H1 (cell line): ENCODE results near the gene MORN2. TPM values are rescaled to one million over a fixed set of nuclear protein-coding genes. Genes with fewer than 3 reads are reported as not detected.

Experiments
- CTCF ChIA-PET: fragments of 300-600 bp; sonication (Branson Sonifier 250); formaldehyde crosslinking; loops from one replicate; lab custom pipeline; 2021; ENCODE audit not compliant: partially characterized antibody; lab: Charles Lee
- POLR2A ChIA-PET: fragments of 300-600 bp; sonication (Branson Sonifier 250); formaldehyde crosslinking; loops from one replicate; lab custom pipeline; 2021; ENCODE audit warnings: inconsistent platforms; ENCODE audit not compliant: partially characterized antibody; lab: Charles Lee
- DNase-seq, 2 experiments: peaks; one replicate each; pipeline versions ENCODE4 v3.0.0 to v3.0.0-alpha.2; 2010 to 2022; ENCODE audit warnings: low spot score in 2 of 2, low read depth in 1 of 2, mixed read lengths in 1 of 2
- FAIRE-seq: peaks from 2 replicates; lab custom pipeline; 2011; peaks lifted over from hg19 to GRCh38; lab: Jason Lieb, UNC
- H2AFZ ChIP-seq: 2 replicates; pipeline ENCODE4 v1.8.1; 2012; ENCODE audit warnings: low read length, inconsistent platforms
- H2AK5ac ChIP-seq: 2 replicates; pipeline ENCODE4 v1.6.1; 2013; ENCODE audit warnings: low read depth, low read length
- H2BK120ac ChIP-seq: replicated peaks from 2 replicates; pipeline ENCODE3; 2013; ENCODE audit warnings: low read depth, low read length, inconsistent platforms
- H2BK12ac ChIP-seq: 2 replicates; pipeline ENCODE4 v1.6.1; 2013; ENCODE audit warnings: low read depth, low read length
- H2BK15ac ChIP-seq: 2 replicates; pipeline ENCODE4 v1.6.1; 2013; ENCODE audit warnings: low read length
- H2BK20ac ChIP-seq: 2 replicates; pipeline ENCODE4 v1.6.1; 2013; ENCODE audit warnings: low read length
- H2BK5ac ChIP-seq: 2 replicates; pipeline ENCODE4 v1.6.1; 2013; ENCODE audit warnings: low read depth, low read length
- H3K14ac ChIP-seq: 2 replicates; pipeline ENCODE4 v1.6.1; 2013; ENCODE audit warnings: inconsistent platforms; ENCODE audit not compliant: insufficient read length
- H3K18ac ChIP-seq: 2 replicates; pipeline ENCODE4 v1.6.1; 2013; ENCODE audit warnings: low read length; ENCODE audit errors: extremely low read depth
- H3K23ac ChIP-seq: 2 replicates; pipeline ENCODE4 v1.6.1; 2013; ENCODE audit warnings: inconsistent platforms; ENCODE audit not compliant: insufficient read length
- H3K23me2 ChIP-seq: 2 replicates; pipeline ENCODE4 v1.6.1; 2013; ENCODE audit warnings: low read depth, low read length
- H3K27ac ChIP-seq: 2 replicates; pipeline ENCODE4 v1.6.1; 2011; ENCODE audit warnings: low read depth, low read length, inconsistent platforms
- H3K27me3 ChIP-seq, 4 experiments: replicated peaks in 1 of 4; 1 replicate in 1 of 4; 2 replicates in 3 of 4; pipeline versions ENCODE4 v1.6.1 to v1.8.1; 2011 to 2013; ENCODE audit warnings: low read length in 3 of 4, mild to moderate bottlenecking in 3 of 4, inconsistent platforms in 2 of 4, mixed read lengths in 2 of 4, moderate library complexity in 1 of 4; ENCODE audit not compliant: control insufficient read depth in 3 of 4, insufficient read depth in 3 of 4; ENCODE audit errors: extremely low read depth in 1 of 4
- H3K36me3 ChIP-seq, 4 experiments: 2 replicates each; pipeline versions ENCODE4 v1.6.1 to v1.8.1; 2011 to 2013; ENCODE audit warnings: mild to moderate bottlenecking in 4 of 4, low read length in 3 of 4, moderate library complexity in 2 of 4, control low read depth in 1 of 4, inconsistent platforms in 1 of 4; ENCODE audit not compliant: insufficient read depth in 4 of 4, control insufficient read depth in 2 of 4
- H3K4ac ChIP-seq: replicated peaks from 2 replicates; pipeline ENCODE3; 2013; ENCODE audit warnings: low read length, low read depth, mixed read lengths, inconsistent platforms; ENCODE audit not compliant: insufficient read length
- H3K4me1 ChIP-seq, 4 experiments: replicated peaks in 1 of 4; 1 replicate in 1 of 4; 2 replicates in 3 of 4; pipeline versions ENCODE4 v1.6.1 to v1.8.1; 2011 to 2013; ENCODE audit warnings: low read length in 3 of 4, inconsistent platforms in 2 of 4, mixed read lengths in 1 of 4; ENCODE audit not compliant: insufficient read depth in 4 of 4, control insufficient read depth in 3 of 4
- H3K4me2 ChIP-seq, 2 experiments: 2 replicates each; pipeline versions ENCODE4 v1.6.1 to v1.8.1; 2011 to 2013; ENCODE audit warnings: low read depth in 2 of 2, low read length in 2 of 2, control low read depth in 1 of 2, inconsistent platforms in 1 of 2, mild to moderate bottlenecking in 1 of 2; ENCODE audit not compliant: insufficient read depth in 1 of 2
- H3K4me3 ChIP-seq, 4 experiments: fragments of 200-600, 300-600 bp in 1 of 4; sonication (generic), shearing (Covaris generic), sonication (Bioruptor Twin) in 1 of 4; 2 replicates each; pipeline versions ENCODE4 v1.5.1 to v1.8.1; 2011 to 2016; ENCODE audit warnings: low read length in 4 of 4, low read depth in 3 of 4, control low read depth in 2 of 4, inconsistent platforms in 2 of 4, mild to moderate bottlenecking in 2 of 4, mixed read lengths in 1 of 4, moderate library complexity in 1 of 4; ENCODE audit not compliant: insufficient read depth in 2 of 4; ENCODE audit errors: extremely low read depth in 1 of 4
- H3K56ac ChIP-seq: replicated peaks from 2 replicates; pipeline ENCODE3; 2013; ENCODE audit warnings: low read depth, mild to moderate bottlenecking, mixed read lengths, low read length, inconsistent platforms; ENCODE audit not compliant: insufficient read length
- H3K79me1 ChIP-seq: 2 replicates; pipeline ENCODE4 v1.6.1; 2013; ENCODE audit warnings: low read depth, low read length, control low read depth
- H3K79me2 ChIP-seq, 2 experiments: 2 replicates each; pipeline versions ENCODE4 v1.6.1 to v1.8.1; 2012 to 2013; ENCODE audit warnings: low read length in 2 of 2, mild to moderate bottlenecking in 2 of 2, inconsistent platforms in 1 of 2; ENCODE audit not compliant: insufficient read depth in 2 of 2, control insufficient read depth in 1 of 2
- H3K9ac ChIP-seq, 4 experiments: replicated peaks in 1 of 4; 1 replicate in 1 of 4; 2 replicates in 3 of 4; pipeline versions ENCODE4 v1.6.1 to v1.8.1; 2011 to 2013; ENCODE audit warnings: low read depth in 3 of 4, low read length in 3 of 4, control low read depth in 2 of 4, mild to moderate bottlenecking in 2 of 4, moderate library complexity in 2 of 4, inconsistent platforms in 1 of 4; ENCODE audit errors: extremely low read depth in 1 of 4
- H3K9me3 ChIP-seq, 2 experiments: 2 replicates each; pipeline versions ENCODE4 v1.6.1 to v1.8.1; 2012 to 2013; ENCODE audit warnings: mild to moderate bottlenecking in 2 of 2, moderate library complexity in 2 of 2, control low read depth in 1 of 2, inconsistent platforms in 1 of 2, low read depth in 1 of 2, low read length in 1 of 2, mixed read lengths in 1 of 2; ENCODE audit not compliant: insufficient read depth in 2 of 2
- H4K20me1 ChIP-seq, 2 experiments: replicated peaks in 1 of 2; 2 replicates each; pipeline versions ENCODE3 to v1.8.1; 2011 to 2013; ENCODE audit warnings: inconsistent platforms in 2 of 2, low read length in 2 of 2, mild to moderate bottlenecking in 1 of 2; ENCODE audit not compliant: insufficient read depth in 2 of 2, control insufficient read depth in 1 of 2
- H4K5ac ChIP-seq: 2 replicates; pipeline ENCODE4 v1.6.1; 2013; ENCODE audit warnings: low read length, low read depth, mixed read lengths, inconsistent platforms; ENCODE audit not compliant: insufficient read length
- H4K8ac ChIP-seq: 2 replicates; pipeline ENCODE4 v1.8.0; 2013; ENCODE audit warnings: mild to moderate bottlenecking, moderate library complexity, low read length, inconsistent platforms; ENCODE audit not compliant: insufficient read depth; ENCODE audit errors: extremely low read depth
- H4K91ac ChIP-seq: replicated peaks from 2 replicates; pipeline ENCODE3; 2013; ENCODE audit warnings: low read length, mixed read lengths, inconsistent platforms; ENCODE audit not compliant: insufficient read length
- EZH2 ChIP-seq: fragments of 200-600 bp; sonication (generic); IDR thresholded peaks from 2 replicates; pipeline ENCODE4 v1.7.1; 2012; ENCODE audit warnings: low read depth, mild to moderate bottlenecking, moderate library complexity, low read length, inconsistent platforms; ENCODE audit not compliant: severe bottlenecking
- SUZ12 ChIP-seq: fragments of 200-600 bp; sonication (generic); IDR thresholded peaks from 2 replicates; pipeline ENCODE4 v1.6.1; 2012; ENCODE audit warnings: mild to moderate bottlenecking, inconsistent platforms, low read length, moderate library complexity, mixed read lengths
- WGBS, 2 experiments: shearing (Covaris generic) in 1 of 2; methylation state at CpG; one replicate each; pipeline versions ENCODE4 v1.1.6 to v1.1.7; 2013 to 2015; ENCODE audit warnings: low lambda C conversion rate in 2 of 2, mixed read lengths in 2 of 2, inconsistent platforms in 1 of 2, low coverage in 1 of 2, missing lambda C conversion rate in 1 of 2; ENCODE audit not compliant: insufficient replicate concordance in 2 of 2, insufficient coverage in 1 of 2, insufficient read length in 1 of 2; ENCODE audit errors: extremely low coverage in 1 of 2, missing lambda C conversion rate in 1 of 2; 5-methylcytosine and 5-hydroxymethylcytosine counted together
- polyA plus RNA-seq, 7 experiments: library from polyadenylated mRNA; depleted of rRNA in 3 of 7; stranded (reverse) in 5 of 7; unstranded in 2 of 7; fragments of >200 nt in 5 of 7; fragments of 200-250 nt in 2 of 7; gene quantifications; 1 replicate in 5 of 7; 2 replicates in 1 of 7; 4 replicates in 1 of 7; pipeline versions ENCODE4 v1.2.1 to v1.2.3, GENCODE V29; 2011 to 2013; ENCODE audit warnings: missing spikeins in 2 of 7, mixed read lengths in 2 of 7
- total RNA-seq: library from RNA; stranded (reverse); fragmentation: NEBNext Ultra II Directional; extraction: Animal tissue kit (Norgen Biotek cat#: 25700); gene quantifications from 2 replicates; pipeline ENCODE4 v1.2.1, GENCODE V29; 2021
- TF ChIP-seq, protein P1 (sequence below), 3 experiments: IDR thresholded peaks; 1 replicate in 2 of 3; 2 replicates in 1 of 3; pipeline versions ENCODE4 v1.5.1 to v1.6.1; 2011; ENCODE audit warnings: low read length in 3 of 3, mild to moderate bottlenecking in 3 of 3, inconsistent platforms in 2 of 3, low read depth in 1 of 3, moderate library complexity in 1 of 3; ENCODE audit not compliant: insufficient read depth in 1 of 3; ENCODE audit errors: control extremely low read depth in 1 of 3

The MORN2 gene
- total and polyA plus RNA-seq, 2 of the 8 experiments (the other 6 are each of a cell fraction or from before 2014, with no cell fraction given) = 7.2 to 11.3 TPM

DNA sequence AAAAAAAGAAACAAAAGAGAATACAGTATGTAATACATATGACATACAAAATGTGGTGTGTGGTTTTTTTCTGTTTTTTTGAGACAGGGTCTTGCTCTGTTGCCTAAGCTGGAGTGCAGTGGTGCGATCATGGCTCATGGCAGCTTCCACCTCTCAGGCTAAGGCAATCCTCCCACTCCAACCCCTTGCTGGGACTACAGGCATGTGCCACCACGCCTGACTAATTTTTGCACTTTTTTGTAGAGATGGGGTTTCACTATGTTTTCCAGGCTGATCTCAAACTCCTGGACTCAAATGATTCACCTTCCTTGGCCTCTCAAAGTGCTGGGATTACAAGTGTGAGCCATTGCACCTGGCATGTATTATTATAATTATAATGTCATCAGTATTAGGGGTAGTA, 39.0 kb upstream of the MORN2 start:
- Histone ChIP-seq H4K91ac (no peak overlapping the region), H3K23ac (no peak overlapping the region), H3K27ac (no peak overlapping the region), H3K36me3 (peaks cover 4 to 24% (median 8%) of the 10 kb centered on the region in 4 experiments; a peak in 7 of 8 replicates), H3K56ac (no peak overlapping the region), H3K4me2 (no peak overlapping the region), H3K4me3 (no peak overlapping the region), H4K20me1 (no peaks in the 10 kb centered on the region), H3K79me1 (no peaks in the 10 kb centered on the region), H3K9ac (no peak overlapping the region), H2BK5ac (no peak overlapping the region), H3K18ac (no peak overlapping the region), H3K79me2 (no peaks in the 10 kb centered on the region), H2BK12ac (no peak overlapping the region), H2BK120ac (no peak overlapping the region), H4K8ac (no peak overlapping the region), H4K5ac (no peak overlapping the region)
- CTCF ChIA-PET = interaction anchor here (0.6 kb wide), 2 partner anchors 15 to 32 kb away, joined by 3 to 4 read pairs; no protein-coding TSS in a partner anchor
- DNase-seq (no peak), FAIRE-seq (no peak)
- WGBS, 2 experiments = 88% methylated on average over 2 of the region's 2 CpGs; no CpG with 5 or more reads in 1 of the 2 experiments
- TF ChIP-seq, protein P1, sequence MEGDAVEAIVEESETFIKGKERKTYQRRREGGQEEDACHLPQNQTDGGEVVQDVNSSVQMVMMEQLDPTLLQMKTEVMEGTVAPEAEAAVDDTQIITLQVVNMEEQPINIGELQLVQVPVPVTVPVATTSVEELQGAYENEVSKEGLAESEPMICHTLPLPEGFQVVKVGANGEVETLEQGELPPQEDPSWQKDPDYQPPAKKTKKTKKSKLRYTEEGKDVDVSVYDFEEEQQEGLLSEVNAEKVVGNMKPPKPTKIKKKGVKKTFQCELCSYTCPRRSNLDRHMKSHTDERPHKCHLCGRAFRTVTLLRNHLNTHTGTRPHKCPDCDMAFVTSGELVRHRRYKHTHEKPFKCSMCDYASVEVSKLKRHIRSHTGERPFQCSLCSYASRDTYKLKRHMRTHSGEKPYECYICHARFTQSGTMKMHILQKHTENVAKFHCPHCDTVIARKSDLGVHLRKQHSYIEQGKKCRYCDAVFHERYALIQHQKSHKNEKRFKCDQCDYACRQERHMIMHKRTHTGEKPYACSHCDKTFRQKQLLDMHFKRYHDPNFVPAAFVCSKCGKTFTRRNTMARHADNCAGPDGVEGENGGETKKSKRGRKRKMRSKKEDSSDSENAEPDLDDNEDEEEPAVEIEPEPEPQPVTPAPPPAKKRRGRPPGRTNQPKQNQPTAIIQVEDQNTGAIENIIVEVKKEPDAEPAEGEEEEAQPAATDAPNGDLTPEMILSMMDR (IDR thresholded peaks at IDR 0.05; ENCODE audit: control extremely low read depth in 1 of 3, insufficient read depth in 1 of 3, low read depth in 1 of 3, low read length in 3 of 3) = no peak
- no peak for TF ChIP-seq EZH2
- TF ChIP-seq SUZ12 = no peak
- TF ChIP-seq, all 59 proteins: peak for 0
- no peak overlapping the region for H2BK15ac ChIP-seq
- no peak overlapping the region for H3K4ac ChIP-seq
- no peaks in the 10 kb centered on the region for H3K4me1 ChIP-seq
- H3K14ac ChIP-seq = no peak overlapping the region
- POLR2A ChIA-PET = no interaction called here
- no peak overlapping the region for H2AFZ ChIP-seq
- no peaks in the 10 kb centered on the region for H3K9me3 ChIP-seq
- H3K23me2 ChIP-seq = no peaks in the 10 kb centered on the region
- no peak overlapping the region for H2AK5ac ChIP-seq
- H2BK20ac ChIP-seq = no peak overlapping the region
- no peaks in the 10 kb centered on the region for H3K27me3 ChIP-seq
